Stimulated activated CD4-positive, alpha-beta T cell treated with anti-CD3 and anti-CD28 coated beads, Interleukin-15, amount 100 ng/mL, for 24 hours (primary cell): ENCODE data around the gene CAMTA2.

Source experiments
- DNase-seq: peaks from one replicate; pipeline ENCODE4 v3.0.0-alpha.2; 2020

Gene CAMTA2

DNA sequence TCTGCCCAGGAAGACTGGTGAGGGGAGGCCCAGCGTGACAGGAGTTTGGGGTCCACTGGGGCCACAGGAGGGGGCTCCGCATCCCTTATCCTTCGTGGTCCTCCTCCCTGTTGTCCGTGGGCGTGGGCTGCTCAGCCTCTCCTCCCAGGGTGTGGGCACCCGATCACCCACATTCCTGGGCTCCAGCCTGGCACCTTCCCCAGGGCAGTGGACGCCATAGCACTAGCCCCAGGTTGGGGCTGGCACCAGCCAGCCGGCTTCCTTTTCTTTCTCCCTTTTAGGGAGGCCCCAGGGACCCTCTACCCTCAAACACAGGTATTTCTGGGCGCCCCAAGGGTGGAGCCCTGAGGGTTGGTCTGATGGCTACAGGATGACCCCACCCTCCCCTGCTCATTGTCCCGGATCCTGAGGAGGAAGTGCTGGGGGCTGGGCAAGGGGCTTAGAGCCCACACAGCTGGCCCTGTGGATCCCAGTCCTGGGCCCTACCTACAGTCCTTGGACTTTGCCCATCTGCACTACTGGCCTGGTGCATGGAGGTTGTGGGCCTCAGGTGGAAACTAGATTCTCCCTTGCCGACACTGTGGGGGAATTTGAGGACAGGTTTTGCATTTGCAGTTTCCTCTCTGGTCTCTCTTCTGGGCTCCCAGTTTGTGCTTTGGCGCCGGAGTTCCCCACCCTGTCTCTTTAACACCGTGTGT lies 11.4 kb upstream of the CAMTA2 start:
- no peak for DNase-seq

DNA sequence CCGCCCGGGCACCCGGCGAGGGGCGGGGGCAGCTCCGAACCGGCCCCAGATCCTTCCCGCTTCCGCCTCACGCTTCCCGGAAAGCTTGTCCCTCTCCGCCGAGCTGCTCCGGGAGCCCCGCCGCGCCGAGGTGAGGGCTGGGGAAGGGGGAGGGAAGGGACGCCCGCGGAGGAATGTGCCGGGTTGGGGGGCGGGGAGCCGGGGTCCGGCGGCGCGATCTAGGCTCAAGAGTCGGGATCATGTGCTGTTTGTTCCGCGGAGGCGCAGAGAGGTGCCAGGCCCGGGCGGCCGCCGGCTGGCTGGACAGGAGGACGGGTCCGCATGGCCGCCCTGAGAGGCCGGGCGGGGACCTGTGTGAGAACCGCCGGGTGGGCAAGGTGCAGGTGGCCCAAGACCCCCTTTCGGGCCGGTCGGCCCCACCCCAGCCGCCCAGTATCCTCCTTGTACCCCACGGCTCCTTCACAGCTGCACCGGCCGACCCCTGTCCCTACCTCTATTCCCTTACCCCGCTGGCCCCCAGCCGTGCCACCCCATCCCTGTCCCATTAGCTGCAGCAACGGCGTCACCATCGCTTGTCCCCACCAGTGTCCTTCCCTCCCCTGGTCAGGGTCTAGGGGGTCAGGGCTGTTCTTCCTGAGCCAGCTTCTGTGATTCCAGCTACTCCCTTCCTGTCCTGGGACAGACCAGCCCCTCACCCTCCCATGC lies 10.7 kb upstream of the CAMTA2 start:
- no peak for DNase-seq

DNA sequence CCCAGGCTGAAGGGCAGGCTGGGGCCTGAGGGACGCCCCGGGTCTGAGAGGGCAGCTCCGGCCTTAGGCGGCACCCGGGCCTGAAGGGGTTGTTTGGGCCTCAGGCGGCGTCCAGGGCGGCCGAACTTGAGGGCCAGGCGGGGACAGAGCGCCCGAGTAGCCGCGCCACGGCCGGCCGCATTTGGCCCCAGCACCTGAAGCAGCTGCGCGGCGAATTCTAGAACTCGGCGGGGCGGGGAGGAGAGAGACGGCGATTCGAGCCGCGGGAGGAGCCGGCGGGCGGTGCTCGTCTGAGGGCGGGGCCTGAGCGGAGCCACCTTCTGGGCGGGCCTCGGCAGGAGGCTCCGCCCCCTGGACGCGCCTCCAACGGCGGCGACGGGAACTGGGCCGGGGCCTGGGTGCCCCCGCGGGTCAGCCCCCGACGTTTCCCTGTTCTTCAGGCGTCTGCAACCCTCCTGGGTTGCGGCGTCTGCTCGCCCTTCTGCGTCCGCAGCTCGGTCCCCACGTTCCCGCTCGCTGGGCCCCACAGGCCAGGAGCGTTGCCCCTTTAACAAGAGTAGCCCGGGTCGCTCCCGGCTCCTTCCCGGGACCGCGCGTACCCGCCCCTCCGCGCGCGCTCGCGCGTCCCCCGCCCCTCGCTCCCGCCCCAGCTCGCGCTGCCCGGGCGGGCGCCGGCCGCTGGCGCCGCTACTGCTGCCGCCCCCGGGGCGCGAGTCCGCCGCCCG lies 10.0 kb upstream of the CAMTA2 start, which contains the start of the genes INCA1 and KIF1C:
Gene INCA1 (minus strand): TSS at position 221 of the 725 bp plus-strand sequence. CDS start 3,085 bp downstream, outside the sequence.
Gene KIF1C (plus strand): TSS at position 649 of the 725 bp plus-strand sequence. CDS start 2,297 bp downstream, outside the sequence.
- DNase-seq, result peak; percentile 93

DNA sequence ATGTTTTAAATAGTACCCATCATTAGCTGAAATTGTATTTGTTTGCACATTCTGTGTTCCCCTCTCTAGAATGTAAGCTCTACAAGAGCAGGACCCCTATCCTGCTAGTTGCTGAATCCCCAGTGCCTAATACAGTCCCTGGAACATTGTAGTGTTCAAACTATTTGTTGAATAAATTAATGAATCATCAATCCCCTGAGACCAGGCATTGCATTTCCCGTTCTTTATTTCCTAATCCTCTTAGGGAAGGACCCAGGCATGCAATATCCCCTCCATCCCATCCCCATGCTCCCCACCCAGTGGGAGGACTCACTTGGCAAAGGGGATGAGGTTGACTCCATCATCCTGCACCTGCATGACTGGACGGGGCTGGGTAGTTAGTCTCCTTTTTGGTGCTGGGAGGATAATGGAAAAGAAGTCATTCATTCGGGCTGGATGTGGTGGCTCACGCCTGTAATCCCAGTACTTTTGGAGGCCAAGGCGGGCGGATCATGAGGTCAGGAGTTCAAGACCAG lies 6.7 kb upstream of the CAMTA2 start:
- no peak for DNase-seq

DNA sequence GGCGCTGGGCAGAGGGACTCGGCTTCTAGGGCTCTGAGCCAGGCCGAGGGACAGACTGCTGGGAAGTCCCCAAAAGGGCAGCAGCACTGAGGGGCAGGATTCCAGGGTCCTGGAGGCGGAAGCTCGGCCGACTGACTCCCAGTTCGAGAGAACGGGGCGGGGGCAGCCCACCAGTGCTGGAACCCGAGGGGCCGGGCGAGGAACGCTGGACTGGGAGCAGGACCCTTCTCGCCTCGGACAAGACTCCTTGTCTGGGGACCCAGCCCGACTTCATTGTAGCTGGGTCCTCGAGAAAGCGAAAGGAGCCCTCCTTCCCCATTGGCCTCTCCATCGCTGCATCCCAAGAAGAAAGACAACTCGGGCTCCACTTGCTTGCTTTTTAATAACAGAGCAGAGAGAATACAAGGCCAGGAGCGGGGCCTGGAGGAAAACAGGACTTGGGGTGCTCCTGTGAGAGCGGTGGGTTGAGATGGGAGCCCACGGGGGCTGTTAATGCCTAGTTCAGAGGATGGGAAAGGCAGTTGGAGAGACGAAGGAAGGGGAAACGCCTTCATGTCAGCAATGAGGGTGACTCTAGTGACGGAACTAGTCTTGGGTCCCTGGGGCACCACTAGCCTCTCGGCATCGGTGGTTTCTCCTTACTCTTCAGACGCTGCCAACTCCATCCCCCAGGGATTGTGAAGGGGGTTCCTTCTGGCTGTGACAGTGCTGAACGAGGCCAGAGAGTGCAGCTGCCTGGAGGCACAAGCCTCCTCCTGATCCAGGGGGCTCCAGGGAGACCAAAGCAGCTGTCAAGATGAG lies 492 bp upstream of the CAMTA2 start:
- DNase-seq, result no peak

DNA sequence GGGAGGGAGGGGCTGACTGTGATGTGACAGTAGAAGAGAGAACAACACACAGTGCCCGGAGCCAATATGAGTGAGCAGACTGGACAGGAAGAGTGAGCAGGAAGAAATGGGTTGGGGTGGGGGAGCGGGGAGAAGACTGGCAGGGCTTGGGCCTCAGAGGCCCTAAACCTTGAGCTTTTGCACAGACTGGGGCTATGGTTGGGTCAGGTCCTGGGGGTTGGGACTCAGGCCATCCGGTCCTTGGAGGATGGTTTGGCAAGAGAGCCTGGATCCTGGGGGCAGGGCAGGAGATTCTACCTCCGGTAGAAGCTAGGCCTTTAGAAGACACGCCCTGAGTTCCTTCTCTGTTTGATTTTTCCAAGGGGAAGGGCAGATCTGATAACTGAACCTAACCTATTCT lies 1.1 kb downstream of the CAMTA2 start:
- DNase-seq, result no peak

DNA sequence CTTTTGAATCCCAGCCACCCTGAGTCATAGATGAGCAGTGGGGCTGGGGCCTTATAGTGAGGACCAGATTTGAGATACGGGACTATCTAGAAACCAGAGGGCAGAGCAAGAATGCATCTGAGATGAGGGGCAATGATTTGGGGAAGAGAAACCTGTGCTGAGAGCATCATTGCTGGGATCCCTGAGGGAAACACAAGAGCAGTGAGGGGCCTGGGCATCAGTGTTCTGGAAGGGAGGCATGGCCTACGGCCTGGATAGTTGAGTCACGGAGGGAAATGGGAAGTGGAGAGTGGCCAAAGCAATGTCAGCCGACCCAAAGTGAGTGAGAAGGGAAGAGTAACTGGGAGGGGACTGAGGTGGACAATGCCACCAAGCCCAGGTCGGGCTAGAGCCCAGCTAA lies 5.2 kb downstream of the CAMTA2 start:
- DNase-seq, result no peak

DNA sequence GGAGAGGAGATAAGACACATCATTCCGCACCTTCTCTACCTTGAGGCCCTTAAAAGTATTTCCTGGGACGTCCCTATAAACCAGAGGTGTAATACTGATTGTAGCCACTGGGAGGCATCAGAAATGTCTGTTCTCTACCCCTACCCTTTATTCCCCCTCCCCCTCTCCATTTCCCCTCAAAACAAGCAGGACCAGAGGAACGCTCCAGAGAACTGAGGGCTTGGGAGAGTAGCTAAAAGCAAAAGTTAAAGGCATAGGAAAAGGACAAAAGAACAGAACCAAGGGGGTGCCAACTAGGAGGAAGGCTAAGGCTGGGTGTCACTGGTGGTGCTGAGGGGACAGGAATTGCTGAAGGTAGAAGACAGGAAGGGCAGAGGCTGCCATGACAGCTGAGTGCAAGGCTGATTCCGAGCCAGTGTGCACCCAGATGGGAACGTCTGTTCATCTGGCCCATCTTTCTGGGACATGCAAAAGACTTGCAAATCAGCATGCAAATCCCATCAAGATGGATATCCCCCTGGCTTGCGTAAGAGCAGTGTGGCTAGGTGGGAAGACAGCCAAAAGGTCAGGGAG lies 6.7 kb downstream of the CAMTA2 start:
- DNase-seq, result peak; percentile 54

DNA sequence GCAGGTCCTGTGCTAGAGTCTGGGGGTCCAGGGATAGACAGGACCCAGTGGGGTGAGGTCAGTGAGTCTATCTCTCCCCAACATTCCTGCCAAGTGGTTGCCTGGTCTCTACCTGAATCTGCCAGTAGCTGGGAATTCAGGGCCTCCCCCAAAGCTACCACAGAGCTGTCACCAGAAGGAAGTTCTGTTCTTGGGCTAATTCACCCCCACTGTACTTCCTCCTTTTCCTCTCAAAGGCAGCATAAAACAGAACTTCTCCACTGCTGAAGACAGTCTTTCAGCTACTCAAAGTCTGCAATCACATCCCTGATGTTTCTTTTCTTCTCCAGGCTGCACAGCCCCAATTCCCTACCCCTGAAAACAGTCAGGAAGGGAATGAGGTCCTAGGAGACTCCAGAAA lies 8.7 kb downstream of the CAMTA2 start:
- no peak for DNase-seq

DNA sequence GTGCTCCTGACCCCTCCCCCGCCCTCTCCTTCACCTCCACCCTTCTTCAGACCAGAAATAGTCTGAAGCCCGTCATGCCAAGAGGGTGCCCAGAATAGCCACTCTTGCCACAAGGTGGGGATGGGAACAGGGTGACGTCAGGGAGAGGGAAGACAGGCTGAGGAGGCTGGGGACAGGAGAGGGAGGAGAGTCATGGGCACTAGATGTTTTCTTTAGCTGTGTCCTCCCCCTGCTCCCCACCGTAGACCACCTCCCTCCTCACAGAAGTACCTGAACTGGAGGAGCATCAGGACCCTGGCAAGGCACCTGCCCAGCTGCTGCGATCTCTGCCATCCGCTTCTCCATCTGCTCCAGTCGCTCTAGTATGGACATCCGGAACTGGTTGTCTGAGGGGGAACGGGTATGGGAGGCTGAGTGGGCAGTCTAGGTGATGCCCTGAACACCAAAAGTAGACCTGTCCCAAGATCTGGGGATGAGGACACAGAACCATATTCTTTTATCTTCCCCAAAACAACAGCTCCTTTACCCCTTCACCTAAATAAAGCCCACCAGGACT lies 13.3 kb downstream of the CAMTA2 start:
- DNase-seq, result no peak

DNA sequence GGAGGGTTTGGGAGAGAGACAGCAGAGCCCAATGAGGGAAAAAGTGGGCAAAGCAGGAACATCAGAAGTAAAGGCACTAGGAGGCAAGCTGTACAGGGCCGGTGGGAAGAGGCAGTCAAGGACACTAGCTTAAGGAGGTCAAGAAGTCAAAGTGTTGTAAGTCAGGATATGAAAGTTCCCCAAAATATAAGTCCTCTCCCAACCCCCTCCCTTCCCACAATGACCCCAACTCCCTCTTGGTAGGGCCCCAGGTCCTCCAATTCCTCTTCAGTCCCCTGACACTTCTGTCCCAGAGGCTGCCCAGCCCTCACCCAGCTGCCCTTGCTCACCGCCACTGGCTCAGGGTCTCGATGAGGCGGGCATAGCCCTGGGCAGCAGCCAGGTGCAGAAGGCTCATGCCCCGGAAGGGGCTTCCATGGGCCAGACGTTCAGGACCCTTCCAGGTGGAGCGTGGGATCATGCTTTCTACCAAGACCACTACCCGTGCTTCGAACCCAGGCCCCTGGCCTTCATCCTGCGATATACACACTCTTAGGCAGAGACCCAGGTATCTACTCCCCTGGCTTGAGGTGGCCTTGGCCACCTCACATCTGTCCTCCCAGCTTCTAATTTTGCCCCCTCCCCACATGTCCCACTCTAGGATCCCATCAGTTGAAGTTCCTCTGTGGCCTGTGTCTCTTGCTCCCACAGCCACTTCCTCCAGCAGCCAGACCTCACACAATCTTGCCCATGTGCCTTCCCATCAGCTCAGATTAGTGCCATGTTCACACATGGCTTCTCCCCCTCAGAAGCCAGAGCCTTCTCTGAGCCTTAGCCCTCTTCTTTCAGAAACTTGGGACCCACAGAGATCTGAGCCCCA lies 14.0 kb downstream of the CAMTA2 start:
- DNase-seq, result no peak

DNA sequence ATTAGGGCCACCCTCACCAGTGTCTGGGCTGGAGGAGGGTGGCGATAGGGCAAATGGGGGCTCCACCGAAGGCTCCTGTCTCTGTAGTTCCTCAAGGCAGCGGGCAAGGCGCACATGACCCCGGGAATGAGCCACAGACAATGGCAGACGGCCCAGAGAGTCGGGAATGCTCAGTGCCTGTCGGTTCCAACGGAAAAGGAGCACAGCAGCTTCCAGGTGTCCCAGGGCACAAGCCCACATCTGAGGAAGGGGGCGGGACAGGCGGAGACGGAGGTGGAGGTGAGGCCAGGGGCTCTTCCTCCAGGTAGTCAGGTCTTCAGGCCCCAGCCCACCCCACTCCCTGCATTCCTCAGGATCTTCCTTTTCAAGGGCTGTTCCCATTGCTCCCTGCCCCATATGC lies 14.7 kb downstream of the CAMTA2 start:
- DNase-seq, result no peak

DNA sequence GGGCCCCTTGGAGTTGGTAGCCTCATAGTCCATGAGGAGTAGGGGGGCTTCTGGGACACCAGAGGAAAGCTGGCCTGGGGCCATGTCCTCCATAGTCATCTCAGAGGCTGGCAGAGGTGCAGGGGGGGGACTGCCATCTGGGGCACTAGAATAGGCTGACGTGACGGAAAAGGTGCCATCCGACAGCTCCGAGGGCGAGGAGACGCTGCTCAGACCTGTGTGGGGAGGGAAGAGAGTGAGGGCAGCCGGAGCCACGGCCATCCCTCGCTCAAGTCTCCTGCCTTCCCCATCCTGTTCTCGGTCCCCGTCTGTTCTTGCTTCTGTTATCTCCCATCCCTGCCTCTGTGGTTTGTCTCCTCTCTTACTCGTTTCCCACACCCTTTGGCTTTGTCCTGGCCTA lies 15.2 kb downstream of the CAMTA2 start:
- DNase-seq, result no peak

DNA sequence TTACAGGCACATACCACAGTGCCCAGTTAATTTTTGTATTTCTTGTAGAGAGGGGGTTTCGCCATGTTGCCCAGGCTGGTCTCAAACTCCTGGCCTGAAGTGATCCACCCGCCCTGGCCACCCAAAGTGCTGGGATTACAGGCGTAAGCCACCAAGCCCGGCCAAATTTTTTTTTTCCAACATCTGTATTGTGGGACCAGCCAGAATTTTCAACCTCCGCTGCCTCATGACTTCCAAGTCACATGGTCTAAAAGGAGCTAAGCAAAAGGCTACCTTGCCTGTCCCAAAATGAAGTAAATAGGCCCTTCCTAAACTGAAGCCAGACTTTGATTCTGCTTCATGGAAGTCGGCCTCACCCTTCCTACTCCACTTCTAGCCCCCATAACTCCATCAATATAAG lies 15.6 kb downstream of the CAMTA2 start:
- DNase-seq, result no peak

DNA sequence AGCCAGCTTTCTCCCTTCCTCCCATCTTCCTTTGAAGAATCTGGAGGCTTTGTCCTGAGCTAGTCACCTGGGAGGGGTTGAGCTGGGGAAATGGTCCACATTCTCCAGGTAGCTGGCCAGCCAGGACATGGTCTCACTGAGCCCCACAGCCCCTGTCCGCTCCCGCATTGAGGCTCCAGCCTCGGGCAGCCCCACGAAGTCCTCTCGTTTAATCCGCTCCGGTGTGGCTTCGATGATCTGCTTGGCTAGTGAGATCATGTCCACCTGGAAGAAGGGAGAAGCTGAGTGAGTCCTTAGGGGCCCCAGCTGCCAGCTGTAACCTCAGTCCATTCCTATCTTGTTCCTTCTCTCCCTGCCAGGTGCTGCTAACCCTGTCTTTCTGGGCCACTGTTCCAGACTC lies 17.2 kb downstream of the CAMTA2 start:
- no peak for DNase-seq

DNA sequence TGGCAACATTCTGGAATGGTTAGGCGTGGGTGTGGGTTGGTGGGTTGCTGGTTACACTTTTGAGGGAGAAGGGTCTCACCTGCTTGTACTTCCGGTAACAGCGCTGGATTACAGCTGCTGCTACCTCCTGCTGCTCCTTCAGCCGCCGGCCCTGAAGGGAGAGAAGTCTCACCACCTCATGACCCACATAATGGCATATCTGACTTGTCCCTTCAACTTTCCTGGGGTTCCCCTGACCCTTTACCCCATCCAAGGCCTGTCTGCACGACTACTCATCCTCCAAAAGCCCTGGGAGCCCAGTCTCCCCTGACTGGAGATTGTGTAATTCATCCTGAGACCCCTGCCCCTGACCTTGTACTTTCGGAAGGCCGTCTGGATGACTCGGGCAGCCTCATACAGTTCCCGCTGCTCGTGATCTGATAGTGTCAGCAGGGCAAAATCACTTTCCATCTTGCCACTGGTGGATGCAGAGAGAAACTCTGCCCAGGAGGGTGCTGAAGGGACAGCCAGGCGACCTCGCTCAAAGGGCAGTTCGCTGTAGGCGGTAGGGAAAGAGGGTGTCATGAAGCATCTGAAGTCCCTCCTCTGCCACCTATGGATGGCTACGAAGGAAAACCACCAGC lies 17.8 kb downstream of the CAMTA2 start:
- peak; percentile 58 for DNase-seq

DNA sequence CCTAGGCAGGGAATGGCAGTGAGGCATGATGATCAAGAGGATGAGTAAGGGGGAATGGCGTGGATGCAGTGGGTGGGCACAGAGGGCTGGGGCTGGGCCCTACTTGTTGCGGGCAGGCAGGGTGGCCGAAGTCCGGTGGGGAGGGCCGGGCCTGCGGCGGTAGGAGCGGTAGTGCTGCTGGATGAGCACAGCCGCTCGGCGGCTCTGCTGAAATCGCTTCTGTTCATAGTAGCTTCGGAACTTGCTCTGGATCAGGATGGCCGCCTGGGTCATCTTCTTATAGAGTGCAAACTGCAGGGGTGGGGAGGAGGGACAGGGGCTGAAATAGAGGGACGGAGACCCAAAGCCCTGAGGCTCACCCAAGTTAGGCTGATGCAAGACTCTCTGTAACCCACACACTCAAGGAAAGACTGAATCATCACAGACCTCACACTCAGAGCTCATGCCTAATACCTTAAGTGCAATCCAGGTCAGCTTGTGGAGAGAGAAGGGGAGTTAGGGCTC lies 18.4 kb downstream of the CAMTA2 start:
- DNase-seq, result peak; percentile 68

DNA sequence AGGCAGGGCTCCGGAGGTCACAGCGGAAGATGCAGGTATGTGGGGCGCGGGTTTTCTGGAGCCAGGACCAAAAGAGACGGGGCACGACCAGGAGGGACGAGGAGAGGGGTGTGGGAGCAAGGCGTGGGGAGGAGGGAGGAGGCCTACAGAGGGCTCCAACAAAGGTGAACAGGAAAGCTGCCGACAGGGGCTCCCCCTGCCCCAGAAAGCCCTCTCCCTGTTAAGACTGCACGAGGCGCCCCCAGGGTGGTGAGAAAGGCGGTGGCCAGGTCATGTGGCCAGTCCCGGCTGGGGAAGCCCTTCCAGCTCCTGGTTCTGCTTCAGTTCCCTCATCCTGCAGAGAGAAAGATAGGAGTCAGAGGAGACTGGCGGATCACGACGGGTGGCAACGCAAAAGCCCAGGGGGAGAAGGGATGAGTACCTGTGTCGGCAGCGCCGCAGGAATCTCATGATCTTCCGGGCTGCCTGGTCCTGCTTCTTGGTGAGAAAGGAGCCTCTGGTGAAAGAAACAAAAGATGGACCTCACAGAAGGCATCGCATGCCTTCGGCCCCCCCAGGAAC lies 18.9 kb downstream of the CAMTA2 start:
- peak; percentile 56 for DNase-seq

DNA sequence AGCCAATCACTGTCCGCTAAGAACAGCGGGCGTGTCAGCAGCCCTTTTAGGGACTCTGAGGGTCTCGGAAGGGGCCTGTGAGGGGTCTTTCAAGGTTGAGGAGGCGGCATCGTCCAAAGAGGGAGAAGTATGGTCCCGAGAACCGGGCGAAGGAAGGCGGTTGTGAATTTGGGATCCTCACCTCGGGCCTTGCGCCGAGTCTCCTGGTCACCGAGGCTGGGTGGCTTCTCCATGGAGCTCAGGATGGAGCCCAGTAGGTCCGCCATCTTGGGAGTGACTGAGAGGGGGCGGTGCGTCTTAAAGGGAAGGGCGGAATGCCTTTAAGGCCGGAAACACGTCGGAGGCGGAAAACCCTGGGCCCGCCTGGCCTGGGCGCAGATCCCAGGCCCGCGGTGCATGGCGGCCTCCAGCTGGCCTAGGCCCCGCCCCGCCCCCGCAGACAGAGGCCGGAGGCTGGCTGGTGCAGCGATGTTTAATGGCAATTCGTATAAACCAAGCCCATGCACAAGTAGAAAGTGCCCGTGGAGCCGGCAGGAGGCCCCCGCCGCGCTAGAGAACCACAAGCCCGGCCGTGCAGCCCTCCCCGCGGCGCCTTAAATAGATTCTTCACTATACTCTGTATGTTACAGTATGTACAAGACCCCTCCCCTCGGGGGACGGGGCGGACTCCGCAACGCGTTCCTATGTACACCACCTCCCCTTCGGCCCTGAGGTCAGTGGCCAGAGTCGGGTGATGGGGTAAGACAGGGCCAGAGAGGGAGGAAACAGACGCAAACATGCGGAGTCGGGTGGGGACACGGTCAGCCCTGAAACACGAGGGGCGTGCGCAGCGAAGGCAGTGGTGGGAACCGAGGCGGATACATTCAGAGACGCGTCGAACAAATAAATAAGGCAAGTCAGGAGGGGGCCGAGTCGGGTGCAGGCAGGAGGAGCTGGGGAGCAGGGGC lies 19.7 kb downstream of the CAMTA2 start, which contains the start of gene SPAG7:
Gene SPAG7 (minus strand): TSS at position 279 of the 947 bp plus-strand sequence. CDS start 13 bp downstream, at position 266.
- peak; percentile 94 for DNase-seq
